Measurements from ENCODE around the gene PLA2G2D.

Gene PLA2G2D

DNA sequence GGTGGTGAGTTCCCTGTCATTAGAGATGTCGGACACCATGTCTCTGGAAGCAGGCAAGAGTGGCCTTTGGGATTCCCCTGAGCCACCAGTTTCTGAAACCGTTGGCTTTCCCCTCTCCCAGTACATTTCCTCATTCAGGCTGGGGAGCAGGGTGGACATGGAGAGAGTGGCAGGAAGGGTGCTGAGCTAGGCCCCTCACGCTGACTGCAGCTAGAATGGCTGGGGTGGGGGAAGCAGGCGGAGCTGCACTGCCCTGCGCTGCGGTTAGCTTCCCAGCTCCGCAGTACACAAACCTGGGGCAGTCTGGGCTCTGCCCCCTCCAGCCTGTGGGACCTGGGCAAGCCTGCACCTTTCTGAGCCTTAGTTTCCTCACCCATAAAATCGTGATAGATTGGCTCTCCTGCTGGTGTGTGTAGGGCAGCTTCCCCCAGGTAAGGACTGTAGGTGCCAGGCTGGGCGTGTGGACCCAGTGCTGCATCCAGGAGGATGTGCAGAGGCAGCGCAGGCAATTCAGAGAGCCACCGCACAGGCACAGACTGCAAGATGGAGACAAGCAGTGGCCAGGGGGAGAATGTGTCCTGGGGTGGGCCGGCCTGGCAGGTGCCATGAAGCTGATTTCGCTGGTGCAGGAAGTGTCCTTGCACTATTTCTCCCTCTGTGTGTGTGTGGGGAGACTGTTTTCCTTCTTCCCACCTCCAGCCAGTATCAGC lies 22.8 kb upstream of the PLA2G2D start:
- no peak overlapping the region for H3K9ac ChIP-seq (ENCODE audit: low read depth, low read length, poor library complexity, severe bottlenecking)
- no peak overlapping the region for H2AFZ ChIP-seq (ENCODE audit: low read length)
- H4K20me1 ChIP-seq (ENCODE audit: insufficient read depth, low read length, poor library complexity, severe bottlenecking): no peaks in the 10 kb centered on the region
- H3K79me2 ChIP-seq (ENCODE audit: insufficient read depth, low read length): no peaks in the 10 kb centered on the region
- H3K9me2 ChIP-seq (replicated peaks; ENCODE audit: low read depth, low read length): no peaks in the 10 kb centered on the region
- H3K9me3 ChIP-seq (ENCODE audit: insufficient read depth, low read depth, low read length): no peaks in the 10 kb centered on the region
- no peaks in the 10 kb centered on the region for H3K36me3 ChIP-seq (ENCODE audit: insufficient read depth, low read length)
- H3F3A ChIP-seq (ENCODE audit: low read depth): no peaks in the 10 kb centered on the region
- H3K27me3 ChIP-seq (ENCODE audit: insufficient read depth, low read length, poor library complexity, severe bottlenecking): no peaks in the 10 kb centered on the region
- no peak overlapping the region for H3K4me3 ChIP-seq (ENCODE audit: low read length, poor library complexity, severe bottlenecking)
- no peak overlapping the region for H3K4me2 ChIP-seq (ENCODE audit: low read depth, low read length, poor library complexity, severe bottlenecking)
- no peak for TF ChIP-seq EZH2phosphoT487 (IDR thresholded peaks at IDR 0.05; ENCODE audit: borderline replicate concordance)
- TF ChIP-seq, protein P1, sequence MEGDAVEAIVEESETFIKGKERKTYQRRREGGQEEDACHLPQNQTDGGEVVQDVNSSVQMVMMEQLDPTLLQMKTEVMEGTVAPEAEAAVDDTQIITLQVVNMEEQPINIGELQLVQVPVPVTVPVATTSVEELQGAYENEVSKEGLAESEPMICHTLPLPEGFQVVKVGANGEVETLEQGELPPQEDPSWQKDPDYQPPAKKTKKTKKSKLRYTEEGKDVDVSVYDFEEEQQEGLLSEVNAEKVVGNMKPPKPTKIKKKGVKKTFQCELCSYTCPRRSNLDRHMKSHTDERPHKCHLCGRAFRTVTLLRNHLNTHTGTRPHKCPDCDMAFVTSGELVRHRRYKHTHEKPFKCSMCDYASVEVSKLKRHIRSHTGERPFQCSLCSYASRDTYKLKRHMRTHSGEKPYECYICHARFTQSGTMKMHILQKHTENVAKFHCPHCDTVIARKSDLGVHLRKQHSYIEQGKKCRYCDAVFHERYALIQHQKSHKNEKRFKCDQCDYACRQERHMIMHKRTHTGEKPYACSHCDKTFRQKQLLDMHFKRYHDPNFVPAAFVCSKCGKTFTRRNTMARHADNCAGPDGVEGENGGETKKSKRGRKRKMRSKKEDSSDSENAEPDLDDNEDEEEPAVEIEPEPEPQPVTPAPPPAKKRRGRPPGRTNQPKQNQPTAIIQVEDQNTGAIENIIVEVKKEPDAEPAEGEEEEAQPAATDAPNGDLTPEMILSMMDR (conservative IDR thresholded peaks at IDR 0.05; ENCODE audit: low read length): no peak
- no peaks in the 10 kb centered on the region for H3K4me1 ChIP-seq (ENCODE audit: insufficient read depth, low read length, poor library complexity, severe bottlenecking)

DNA sequence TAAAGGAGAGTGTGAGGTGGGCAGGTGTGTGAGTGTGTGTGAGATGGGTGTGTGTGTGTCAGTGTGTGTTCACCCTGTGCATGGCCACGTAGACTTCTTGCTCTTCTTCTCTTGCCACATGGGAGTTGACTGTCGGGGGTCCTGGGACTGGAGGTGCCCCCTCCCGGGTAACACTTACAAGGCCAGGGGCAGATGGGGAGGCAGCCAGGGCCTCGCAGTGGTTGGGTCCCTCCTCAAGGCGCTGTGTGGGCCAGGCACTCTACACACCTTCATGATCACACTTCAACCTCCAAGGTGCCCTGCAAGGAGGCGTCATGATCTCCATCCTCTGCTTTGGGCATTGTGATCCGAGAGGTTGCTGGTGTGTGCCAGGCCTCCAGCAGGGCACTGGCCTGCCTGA lies 22.1 kb upstream of the PLA2G2D start:
- no peaks in the 10 kb centered on the region for H3K27me3 ChIP-seq (ENCODE audit: insufficient read depth, low read length, poor library complexity, severe bottlenecking)
- TF ChIP-seq, protein P1 (conservative IDR thresholded peaks at IDR 0.05; ENCODE audit: low read length): no peak
- TF ChIP-seq EZH2phosphoT487 (IDR thresholded peaks at IDR 0.05; ENCODE audit: borderline replicate concordance): no peak
- no peaks in the 10 kb centered on the region for H3K36me3 ChIP-seq (ENCODE audit: insufficient read depth, low read length)
- H3K4me3 ChIP-seq (ENCODE audit: low read length, poor library complexity, severe bottlenecking): no peak overlapping the region
- H3K9me2 ChIP-seq (replicated peaks; ENCODE audit: low read depth, low read length): no peaks in the 10 kb centered on the region
- no peaks in the 10 kb centered on the region for H3K4me1 ChIP-seq (ENCODE audit: insufficient read depth, low read length, poor library complexity, severe bottlenecking)
- no peak overlapping the region for H3K9ac ChIP-seq (ENCODE audit: low read depth, low read length, poor library complexity, severe bottlenecking)
- H2AFZ ChIP-seq (ENCODE audit: low read length): no peak overlapping the region
- no peaks in the 10 kb centered on the region for H3K79me2 ChIP-seq (ENCODE audit: insufficient read depth, low read length)
- no peaks in the 10 kb centered on the region for H3F3A ChIP-seq (ENCODE audit: low read depth)
- H3K9me3 ChIP-seq (ENCODE audit: insufficient read depth, low read depth, low read length): no peaks in the 10 kb centered on the region
- no peaks in the 10 kb centered on the region for H4K20me1 ChIP-seq (ENCODE audit: insufficient read depth, low read length, poor library complexity, severe bottlenecking)
- no peak overlapping the region for H3K4me2 ChIP-seq (ENCODE audit: low read depth, low read length, poor library complexity, severe bottlenecking)

DNA sequence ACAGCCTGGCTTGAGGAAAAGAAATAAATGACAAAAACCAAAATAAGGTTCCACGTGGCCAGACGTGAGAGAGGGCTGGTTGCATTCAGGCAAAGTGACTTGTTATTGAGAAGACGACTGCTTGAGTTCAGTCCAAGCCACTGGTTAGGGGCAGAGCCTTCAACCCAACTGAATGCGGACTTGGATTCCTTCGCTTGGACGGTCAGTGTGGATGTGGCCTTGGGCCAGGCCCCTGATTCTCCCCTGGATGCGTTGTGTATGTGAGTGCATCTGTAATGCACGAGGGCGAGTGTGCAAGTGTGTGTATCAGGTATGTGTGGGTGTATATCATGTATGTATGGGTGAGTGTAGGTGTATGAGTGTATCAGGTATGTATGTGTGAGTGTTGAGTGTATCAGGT lies 21.7 kb upstream of the PLA2G2D start:
- Histone ChIP-seq H3K9me3 (ENCODE audit: insufficient read depth, low read depth, low read length) (no peaks in the 10 kb centered on the region), H3K4me3 (ENCODE audit: low read length, poor library complexity, severe bottlenecking) (no peak overlapping the region), H3K4me1 (ENCODE audit: insufficient read depth, low read length, poor library complexity, severe bottlenecking) (no peaks in the 10 kb centered on the region), H2AFZ (ENCODE audit: low read length) (no peak overlapping the region), H4K20me1 (ENCODE audit: insufficient read depth, low read length, poor library complexity, severe bottlenecking) (no peaks in the 10 kb centered on the region), H3K27me3 (ENCODE audit: insufficient read depth, low read length, poor library complexity, severe bottlenecking) (no peaks in the 10 kb centered on the region), H3F3A (ENCODE audit: low read depth) (no peaks in the 10 kb centered on the region), H3K36me3 (ENCODE audit: insufficient read depth, low read length) (no peaks in the 10 kb centered on the region), H3K9me2 (replicated peaks; ENCODE audit: low read depth, low read length) (no peaks in the 10 kb centered on the region), H3K79me2 (ENCODE audit: insufficient read depth, low read length) (no peaks in the 10 kb centered on the region), H3K4me2 (ENCODE audit: low read depth, low read length, poor library complexity, severe bottlenecking) (no peak overlapping the region), H3K9ac (ENCODE audit: low read depth, low read length, poor library complexity, severe bottlenecking) (no peak overlapping the region)
- TF ChIP-seq EZH2phosphoT487 (IDR thresholded peaks at IDR 0.05; ENCODE audit: borderline replicate concordance): no peak
- TF ChIP-seq, protein P1 (conservative IDR thresholded peaks at IDR 0.05; ENCODE audit: low read length): no peak
